Smooth muscle cell (in vitro differentiated cells): ENCODE measurements around the gene UQCRQ. TPM values are rescaled to one million over a fixed set of nuclear protein-coding genes. Genes with fewer than 3 reads are reported as not detected.

Experiments used
- DNase-seq: peaks from one replicate; lab custom pipeline; 2025; ENCODE audit not compliant: unreplicated experiment; lab: John Stamatoyannopoulos, UW
- H2AFZ ChIP-seq: fragments of 200-600 bp; sonication (generic); 2 replicates; pipeline ENCODE4 v1.6.0; 2016; ENCODE audit warnings: antibody characterized with exemption, low read depth, mild to moderate bottlenecking
- H3F3A ChIP-seq: fragments of 200-600 bp; sonication (generic); 2 replicates; pipeline ENCODE4 v1.6.0; 2017; ENCODE audit warnings: antibody characterized with exemption, low read depth
- H3K27ac ChIP-seq: fragments of 200-600 bp; sonication (generic); 2 replicates; pipeline ENCODE4 v1.5.1; 2016; ENCODE audit warnings: low read depth, mild to moderate bottlenecking
- H3K27me3 ChIP-seq: fragments of 200-600 bp; sonication (generic); 2 replicates; pipeline ENCODE4 v1.6.1; 2016; ENCODE audit warnings: low read depth, mild to moderate bottlenecking
- H3K36me3 ChIP-seq: fragments of 200-600 bp; sonication (generic); 2 replicates; pipeline ENCODE4 v1.5.1; 2016; ENCODE audit warnings: low read depth
- H3K4me1 ChIP-seq: fragments of 200-600 bp; sonication (generic); 2 replicates; pipeline ENCODE4 v1.5.1; 2016; ENCODE audit warnings: low read depth
- H3K4me2 ChIP-seq: fragments of 200-600 bp; sonication (generic); 2 replicates; pipeline ENCODE4 v1.6.0; 2016; ENCODE audit warnings: mild to moderate bottlenecking
- H3K4me3 ChIP-seq: fragments of 200-600 bp; sonication (generic); 2 replicates; pipeline ENCODE4 v1.5.1; 2016; ENCODE audit warnings: mild to moderate bottlenecking
- H3K79me2 ChIP-seq: fragments of 200-600 bp; sonication (generic); 2 replicates; pipeline ENCODE4 v1.6.0; 2016; ENCODE audit warnings: low read depth, mild to moderate bottlenecking
- H3K9ac ChIP-seq: fragments of 200-600 bp; sonication (generic); 2 replicates; pipeline ENCODE4 v1.6.0; 2016; ENCODE audit warnings: low read depth
- H3K9me3 ChIP-seq: fragments of 200-600 bp; sonication (generic); replicated peaks from 2 replicates; pipeline ENCODE4 v1.5.1; 2016; ENCODE audit warnings: low read depth
- H4K20me1 ChIP-seq: fragments of 200-600 bp; sonication (generic); 2 replicates; pipeline ENCODE4 v1.6.0; 2016; ENCODE audit warnings: low read depth
- CTCF ChIP-seq: fragments of 200-600 bp; sonication (generic); IDR thresholded peaks from 2 replicates; pipeline ENCODE4 v1.5.1; 2017; ENCODE audit warnings: borderline replicate concordance, mild to moderate bottlenecking, antibody characterized with exemption; ENCODE audit not compliant: insufficient read depth, poor library complexity, severe bottlenecking
- WGBS: methylation state at CpG from one replicate; pipeline ENCODE4 v1.1.7; 2016; ENCODE audit warnings: low lambda C conversion rate; 5-methylcytosine and 5-hydroxymethylcytosine counted together
- polyA plus RNA-seq: library from polyadenylated mRNA; unstranded; fragments of >200 nt; fragmentation: Nextera tagmentation; extraction: Ambion mirVana; gene quantifications from 2 replicates; pipeline ENCODE4 v1.2.1, GENCODE V29; 2016
- total RNA-seq: library from RNA; depleted of rRNA; stranded (reverse); fragments of >200 nt; gene quantifications from 2 replicates; pipeline ENCODE4 v1.2.3, GENCODE V29; 2014

Gene UQCRQ
- total and polyA plus RNA-seq, 2 experiments from 2014 or later, result 137 to 1,128 TPM

- no peak overlapping the region for H3K9ac ChIP-seq
- H3K27ac ChIP-seq, result no peak overlapping the region
- no peaks in the 10 kb centered on the region for H3K27me3 ChIP-seq
- H3K36me3 ChIP-seq, result peaks cover 15% of the 10 kb centered on the region
- TF ChIP-seq CTCF, result no peak
- DNase-seq, result no peak
- peaks cover 90% of the 10 kb centered on the region for H3K79me2 ChIP-seq
- H3K9me3 ChIP-seq, result no peaks in the 10 kb centered on the region
- no peaks in the 10 kb centered on the region for H3K4me1 ChIP-seq
- H3F3A ChIP-seq, result peaks cover 9% of the 10 kb centered on the region
- H4K20me1 ChIP-seq, result peaks cover 98% of the 10 kb centered on the region
- no peak overlapping the region for H3K4me3 ChIP-seq
- H3K4me2 ChIP-seq, result no peak overlapping the region
- WGBS, result 91% methylated on average over 2 of the region's 2 CpGs
- no peak overlapping the region for H2AFZ ChIP-seq
These were observed 39.5 kb downstream of the UQCRQ start for GRCh38 chr5:132905938-132906337.

DNA sequence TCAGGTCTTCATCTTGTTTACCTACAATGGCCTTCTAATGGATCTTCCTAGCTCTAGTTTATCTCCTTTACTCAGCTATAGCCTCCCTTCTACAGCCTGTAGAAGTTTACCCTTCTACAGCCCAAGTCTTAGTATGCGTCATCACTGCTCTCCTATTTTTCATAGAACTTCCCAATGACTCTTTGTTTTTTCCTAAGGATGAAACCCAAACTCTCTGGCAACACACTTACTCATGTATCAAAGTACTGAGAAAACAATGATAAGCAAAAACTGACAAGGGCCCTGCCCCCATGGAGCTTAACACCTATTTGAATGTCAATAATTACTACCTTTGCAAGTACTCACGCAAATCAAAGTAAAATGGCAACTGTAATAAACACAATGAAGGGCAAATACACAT, 40.7 kb downstream of the UQCRQ start:
- peaks cover 93% of the 10 kb centered on the region for H3K79me2 ChIP-seq
- no peak for DNase-seq
- no peak overlapping the region for H3K4me3 ChIP-seq
- H3K9ac ChIP-seq, result no peak overlapping the region
- H3F3A ChIP-seq, result peaks cover 16% of the 10 kb centered on the region
- no peaks in the 10 kb centered on the region for H3K27me3 ChIP-seq
- H2AFZ ChIP-seq, result no peak overlapping the region
- peaks cover 14% of the 10 kb centered on the region for H3K36me3 ChIP-seq
- H4K20me1 ChIP-seq, result peaks cover 98% of the 10 kb centered on the region
- H3K27ac ChIP-seq, result no peak overlapping the region
- H3K9me3 ChIP-seq, result no peaks in the 10 kb centered on the region
- no peak overlapping the region for H3K4me2 ChIP-seq
- H3K4me1 ChIP-seq, result no peaks in the 10 kb centered on the region
- TF ChIP-seq CTCF, result no peak
- 95% methylated on average over 2 of the region's 2 CpGs for WGBS

DNA sequence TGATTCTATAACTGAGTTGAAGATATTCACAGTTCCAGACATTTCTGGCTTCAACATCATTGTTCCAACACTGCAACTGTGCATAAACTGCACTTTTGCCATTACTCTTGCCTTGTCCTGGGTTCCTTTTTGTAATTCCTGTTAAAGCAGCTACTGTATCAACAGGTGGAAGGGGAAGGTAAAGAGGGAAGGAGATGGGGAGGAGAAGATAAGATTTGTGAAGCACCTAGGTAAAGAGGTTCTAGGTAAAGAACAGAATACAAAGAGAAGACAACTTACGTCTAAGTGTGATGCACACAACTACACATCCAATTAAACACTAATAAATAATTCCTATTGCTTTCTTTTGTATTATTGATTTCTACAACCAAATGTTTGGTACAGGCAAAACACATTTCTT, 43.3 kb downstream of the UQCRQ start:
- TF ChIP-seq CTCF, result no peak
- Histone ChIP-seq H3K27me3 (no peaks in the 10 kb centered on the region), H2AFZ (no peak overlapping the region), H3K27ac (no peak overlapping the region), H3F3A (peaks cover 16% of the 10 kb centered on the region), H3K9me3 (no peaks in the 10 kb centered on the region), H3K79me2 (peaks cover 90% of the 10 kb centered on the region), H4K20me1 (peaks cover 98% of the 10 kb centered on the region), H3K36me3 (peaks cover 9% of the 10 kb centered on the region), H3K9ac (no peak overlapping the region), H3K4me3 (no peak overlapping the region), H3K4me1 (no peaks in the 10 kb centered on the region), H3K4me2 (no peak overlapping the region)
- 100% methylated on average over 1 of the region's 1 CpG for WGBS
- DNase-seq, result no peak

DNA sequence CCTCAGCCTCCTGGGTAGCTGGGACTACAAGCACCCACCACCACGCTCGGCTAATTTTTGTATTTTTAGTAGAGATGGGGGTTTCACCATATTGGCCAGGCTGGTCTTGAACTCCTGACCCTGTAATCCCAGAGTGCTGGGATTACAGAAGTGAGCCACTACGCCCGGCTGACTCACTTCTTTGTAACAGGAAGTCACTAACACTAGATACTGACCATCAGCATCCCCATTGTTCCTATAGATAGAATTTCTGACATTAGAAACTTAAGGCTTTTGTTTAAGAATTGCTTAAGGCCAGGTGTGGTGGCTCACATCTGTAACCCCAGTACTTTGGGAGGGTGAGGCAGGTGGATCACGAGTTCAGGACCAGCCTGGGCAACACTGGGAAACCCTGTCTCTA, 49.2 kb downstream of the UQCRQ start:
- peaks cover 100% of the 10 kb centered on the region for H4K20me1 ChIP-seq
- no peak overlapping the region for H3K9ac ChIP-seq
- no peak for DNase-seq
- no peaks in the 10 kb centered on the region for H3K9me3 ChIP-seq
- H3K36me3 ChIP-seq, result peaks cover 13% of the 10 kb centered on the region
- no peak overlapping the region for H3K4me2 ChIP-seq
- H3K27me3 ChIP-seq, result no peaks in the 10 kb centered on the region
- H3K27ac ChIP-seq, result peak overlapping the region; percentile 35
- WGBS, result 91% methylated on average over 5 of the region's 5 CpGs
- TF ChIP-seq CTCF, result no peak
- peaks cover 95% of the 10 kb centered on the region for H3K79me2 ChIP-seq
- H3F3A ChIP-seq, result peaks cover 11% of the 10 kb centered on the region
- no peak overlapping the region for H2AFZ ChIP-seq
- no peak overlapping the region for H3K4me3 ChIP-seq
- no peaks in the 10 kb centered on the region for H3K4me1 ChIP-seq
